GM10248 (cell line): ENCODE results near the gene MARCHF7.
"Not testable (repeated sequence)": the region's sequence is repeated elsewhere in the genome, so short reads cannot be mapped to it uniquely, and the experiment has no call there.

Source experiments
- CTCF ChIA-PET: fragments of 300-600 bp; sonication (Branson Sonifier 250); formaldehyde crosslinking; extraction: SDS; loops from one replicate; lab custom pipeline; 2021; ENCODE audit warnings: antibody characterized with exemption; lab: Yijun Ruan, JAX
- POLR2A ChIA-PET: fragments of 350-650 bp; sonication (Branson Sonifier 250); formaldehyde crosslinking; extraction: SDS; loops from one replicate; lab custom pipeline; 2020; ENCODE audit warnings: antibody characterized with exemption; lab: Yijun Ruan, JAX
- DNase-seq: peaks from one replicate; pipeline ENCODE4 v3.0.0; 2012; ENCODE audit errors: extremely low spot score
- CTCF ChIP-seq: IDR thresholded peaks from 2 replicates; pipeline ENCODE4 v1.5.1; 2012; ENCODE audit warnings: mild to moderate bottlenecking, low read depth; ENCODE audit errors: extremely low read depth, missing control alignments, control extremely low read depth

MARCHF7 gene

GRCh38 chr2:159715451-159715850 is 3.1 kb downstream of the MARCHF7 start:
- ChIA-PET POLR2A (no interaction called here), CTCF (interaction anchor here (0.9 to 1.8 kb wide), 3 partner anchors 8 to 596 kb away, joined by 3 to 5 read pairs (median 3); no protein-coding TSS in a partner anchor)
- TF ChIP-seq CTCF: no peak
- no peak for DNase-seq

GRCh38 chr2:159716409-159716808 is 4.1 kb downstream of the MARCHF7 start:
- POLR2A ChIA-PET, DNase-seq: not testable (repeated sequence)
- CTCF ChIA-PET: interaction anchor here (1.1 to 1.8 kb wide), 3 partner anchors 9 to 54 kb away, joined by 3 to 5 read pairs (median 3); no protein-coding TSS in a partner anchor

GRCh38 chr2:159716857-159717256 is 4.6 kb downstream of the MARCHF7 start:
- POLR2A ChIA-PET: no interaction called here
- no peak for TF ChIP-seq CTCF
- CTCF ChIA-PET: interaction anchor here (0.6 to 1.8 kb wide), 6 partner anchors 10 to 107 kb away, joined by 3 to 5 read pairs (median 3); no protein-coding TSS in a partner anchor
- DNase-seq: no peak

- ChIA-PET CTCF (no interaction called here), POLR2A (no interaction called here)
- TF ChIP-seq CTCF: no peak
- DNase-seq: no peak
These were observed 8.4 kb downstream of the MARCHF7 start for GRCh38 chr2:159720676-159721075.

- ChIA-PET CTCF (interaction anchor here (1.1 to 3.6 kb wide), 2 partner anchors 10 to 25 kb away, joined by 3 to 17 read pairs; partner anchors contain the start of gene MARCHF7), POLR2A (no interaction called here)
- TF ChIP-seq CTCF: no peak
- DNase-seq: no peak
These were observed 10.3 kb downstream of the MARCHF7 start for GRCh38 chr2:159722580-159722979.

- POLR2A ChIA-PET, DNase-seq: not testable (repeated sequence)
- CTCF ChIA-PET: interaction anchor here (1.5 to 3.6 kb wide), 3 partner anchors 12 to 84 kb away, joined by 3 to 17 read pairs (median 3); partner anchors contain the start of gene MARCHF7
These were observed 12.7 kb downstream of the MARCHF7 start for GRCh38 chr2:159724795-159725572.

- ChIA-PET POLR2A (no interaction called here), CTCF (interaction anchor here (1.5 kb wide), 1 partner anchor 14 kb away, joined by 3 read pairs; the partner anchor contains the start of gene MARCHF7)
- TF ChIP-seq CTCF: no peak
- no peak for DNase-seq
These were observed 13.4 kb downstream of the MARCHF7 start for GRCh38 chr2:159725713-159726112.
